Muscle layer of duodenum (tissue), 2 donors: Measurements from ENCODE around the gene CD8A.

Experiments
- H3K27ac ChIP-seq: one replicate; pipeline ENCODE4 v1.7.0; 2013; ENCODE audit warnings: mild to moderate bottlenecking, low read length
- H3K27me3 ChIP-seq: one replicate; pipeline ENCODE4 v1.7.0; 2013; ENCODE audit warnings: low read depth, mild to moderate bottlenecking, control low read depth, low read length
- H3K36me3 ChIP-seq, 2 donors: one replicate each; pipeline ENCODE4 v1.7.0; 2013; ENCODE audit warnings: low read length in 2 of 2, control low read depth in 1 of 2, mild to moderate bottlenecking in 1 of 2; ENCODE audit not compliant: insufficient read depth in 2 of 2, control insufficient read depth in 1 of 2
- H3K4me1 ChIP-seq, 2 donors: one replicate each; pipeline ENCODE4 v1.7.0; 2013; ENCODE audit warnings: low read length in 2 of 2, mild to moderate bottlenecking in 2 of 2, control low read depth in 1 of 2, moderate library complexity in 1 of 2; ENCODE audit not compliant: insufficient read depth in 2 of 2, control insufficient read depth in 1 of 2
- H3K4me3 ChIP-seq, 2 donors: one replicate each; pipeline ENCODE4 v1.7.0; 2013; ENCODE audit warnings: low read length in 2 of 2, low read depth in 1 of 2, mild to moderate bottlenecking in 1 of 2
- H3K9me3 ChIP-seq, 2 donors: one replicate each; pipeline ENCODE4 v1.7.0; 2013; ENCODE audit warnings: low read length in 2 of 2, control low read depth in 1 of 2, mild to moderate bottlenecking in 1 of 2; ENCODE audit not compliant: control insufficient read depth in 1 of 2
- donor health status: healthy.

CD8A gene

GRCh38 chr2:86825693-86826381, 35.1 kb upstream of the CD8A start:
- H3K4me1 ChIP-seq, result no peaks in the 10 kb centered on the region
- no peaks in the 10 kb centered on the region for H3K27me3 ChIP-seq
- H3K9me3 ChIP-seq, result peaks cover 0 to 4% of the 10 kb centered on the region in 2 donors
- no peaks in the 10 kb centered on the region for H3K36me3 ChIP-seq
- no peak overlapping the region for H3K4me3 ChIP-seq
- no peak overlapping the region for H3K27ac ChIP-seq

DNA sequence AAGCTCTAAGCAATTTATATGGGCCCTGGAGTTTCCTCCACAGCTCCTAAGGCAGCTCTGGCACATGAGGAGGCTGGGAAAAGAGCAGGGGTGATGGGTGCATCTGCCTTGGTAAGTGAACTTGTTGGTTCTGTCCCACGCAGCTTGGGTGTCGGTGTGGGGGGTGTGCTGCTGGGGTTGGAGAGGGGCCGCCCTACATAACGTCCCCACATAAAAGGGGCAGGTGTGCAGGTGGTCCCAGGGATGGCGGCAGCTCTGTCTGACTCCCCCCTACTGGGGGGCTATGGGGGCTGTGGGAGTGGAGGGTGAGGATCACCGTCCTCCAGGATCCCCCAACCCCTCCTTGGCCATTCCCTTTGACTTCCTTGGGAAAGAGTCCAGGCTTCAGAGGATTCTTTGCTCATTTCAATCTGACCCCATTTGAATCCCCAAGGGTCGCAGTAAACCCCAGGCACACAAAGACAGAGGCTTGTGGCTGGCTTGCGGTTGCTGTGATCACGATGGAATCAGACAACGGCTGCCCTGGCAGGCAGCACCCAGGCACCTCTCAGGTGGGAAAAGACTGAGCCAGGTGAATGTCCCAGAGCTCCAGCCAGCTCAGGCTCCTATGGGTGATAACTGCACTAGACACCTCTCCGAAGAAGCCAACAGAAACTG, 34.5 kb upstream of the CD8A start:
- H3K4me1 ChIP-seq, result no peaks in the 10 kb centered on the region
- H3K9me3 ChIP-seq, result peaks cover 0 to 4% of the 10 kb centered on the region in 2 donors
- H3K4me3 ChIP-seq, result no peak overlapping the region

GRCh38 chr2:86822668-86823345, 32.1 kb upstream of the CD8A start:
- H3K9me3 ChIP-seq, result peaks cover 0 to 4% of the 10 kb centered on the region in 2 donors
- H3K36me3 ChIP-seq, result no peaks in the 10 kb centered on the region
- no peaks in the 10 kb centered on the region for H3K4me1 ChIP-seq
- no peak overlapping the region for H3K4me3 ChIP-seq
- no peak overlapping the region for H3K27ac ChIP-seq
- no peaks in the 10 kb centered on the region for H3K27me3 ChIP-seq

More for the DNA sequence above, 34.5 kb upstream of the CD8A start:
- H3K36me3 ChIP-seq, result no peaks in the 10 kb centered on the region
- H3K27ac ChIP-seq, result no peak overlapping the region
- no peaks in the 10 kb centered on the region for H3K27me3 ChIP-seq

- peaks cover 0 to 4% of the 10 kb centered on the region in 2 donors for H3K9me3 ChIP-seq
- H3K27me3 ChIP-seq, result no peaks in the 10 kb centered on the region
- H3K4me1 ChIP-seq, result no peaks in the 10 kb centered on the region
- no peaks in the 10 kb centered on the region for H3K36me3 ChIP-seq
- no peak overlapping the region for H3K4me3 ChIP-seq
- H3K27ac ChIP-seq, result no peak overlapping the region
These were observed 31.1 kb upstream of the CD8A start for GRCh38 chr2:86821842-86822241.

DNA sequence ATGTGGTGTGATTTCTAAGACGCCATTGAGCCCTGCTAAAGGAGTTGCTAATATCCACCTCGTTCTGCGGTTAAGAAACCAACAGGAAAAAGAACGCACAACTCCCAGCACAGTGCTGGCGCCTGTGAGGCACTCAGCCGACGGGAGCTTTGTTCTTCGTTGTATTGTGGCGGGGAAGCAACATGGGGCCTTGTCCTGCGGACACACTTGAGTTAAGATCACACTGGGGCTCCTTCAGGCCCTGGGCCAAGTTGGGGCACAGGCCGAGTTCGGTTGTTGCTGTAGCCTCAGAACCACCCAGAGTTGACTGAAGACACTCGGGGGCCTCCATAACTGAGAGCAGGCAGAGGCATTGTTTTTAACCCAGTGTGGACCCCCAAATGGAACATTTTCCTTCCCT, 30.6 kb upstream of the CD8A start:
- Histone ChIP-seq H3K36me3 (no peaks in the 10 kb centered on the region), H3K27ac (no peak overlapping the region), H3K4me3 (no peak overlapping the region), H3K27me3 (no peaks in the 10 kb centered on the region), H3K4me1 (no peaks in the 10 kb centered on the region), H3K9me3 (peaks cover 0 to 4% of the 10 kb centered on the region in 2 donors)

GRCh38 chr2:86818957-86819356, 28.2 kb upstream of the CD8A start:
- no peak overlapping the region for H3K4me3 ChIP-seq
- no peaks in the 10 kb centered on the region for H3K4me1 ChIP-seq
- H3K9me3 ChIP-seq, result peaks cover 0 to 4% of the 10 kb centered on the region in 2 donors
- no peaks in the 10 kb centered on the region for H3K27me3 ChIP-seq
- H3K27ac ChIP-seq, result no peak overlapping the region
- no peaks in the 10 kb centered on the region for H3K36me3 ChIP-seq

- H3K36me3 ChIP-seq, result no peaks in the 10 kb centered on the region
- no peak overlapping the region for H3K4me3 ChIP-seq
- no peak overlapping the region for H3K27ac ChIP-seq
- H3K27me3 ChIP-seq, result no peaks in the 10 kb centered on the region
- no peaks in the 10 kb centered on the region for H3K4me1 ChIP-seq
- H3K9me3 ChIP-seq, result peaks cover 0 to 4% of the 10 kb centered on the region in 2 donors
These were observed 27.5 kb upstream of the CD8A start for GRCh38 chr2:86818114-86818801.

GRCh38 chr2:86815611-86816010, 24.9 kb upstream of the CD8A start:
- Histone ChIP-seq H3K27ac (no peak overlapping the region), H3K4me1 (no peaks in the 10 kb centered on the region), H3K4me3 (no peak overlapping the region), H3K9me3 (no peaks in the 10 kb centered on the region), H3K27me3 (peaks cover 5% of the 10 kb centered on the region), H3K36me3 (no peaks in the 10 kb centered on the region)

- Histone ChIP-seq H3K36me3 (no peaks in the 10 kb centered on the region), H3K9me3 (no peaks in the 10 kb centered on the region), H3K27ac (no peak overlapping the region), H3K4me1 (peaks cover 4 to 23% of the 10 kb centered on the region in 2 donors), H3K27me3 (peaks cover 22% of the 10 kb centered on the region), H3K4me3 (peak overlapping the region in 1 of 2 donors; percentile 19)
These were observed 18.9 kb upstream of the CD8A start for GRCh38 chr2:86809481-86810121.

DNA sequence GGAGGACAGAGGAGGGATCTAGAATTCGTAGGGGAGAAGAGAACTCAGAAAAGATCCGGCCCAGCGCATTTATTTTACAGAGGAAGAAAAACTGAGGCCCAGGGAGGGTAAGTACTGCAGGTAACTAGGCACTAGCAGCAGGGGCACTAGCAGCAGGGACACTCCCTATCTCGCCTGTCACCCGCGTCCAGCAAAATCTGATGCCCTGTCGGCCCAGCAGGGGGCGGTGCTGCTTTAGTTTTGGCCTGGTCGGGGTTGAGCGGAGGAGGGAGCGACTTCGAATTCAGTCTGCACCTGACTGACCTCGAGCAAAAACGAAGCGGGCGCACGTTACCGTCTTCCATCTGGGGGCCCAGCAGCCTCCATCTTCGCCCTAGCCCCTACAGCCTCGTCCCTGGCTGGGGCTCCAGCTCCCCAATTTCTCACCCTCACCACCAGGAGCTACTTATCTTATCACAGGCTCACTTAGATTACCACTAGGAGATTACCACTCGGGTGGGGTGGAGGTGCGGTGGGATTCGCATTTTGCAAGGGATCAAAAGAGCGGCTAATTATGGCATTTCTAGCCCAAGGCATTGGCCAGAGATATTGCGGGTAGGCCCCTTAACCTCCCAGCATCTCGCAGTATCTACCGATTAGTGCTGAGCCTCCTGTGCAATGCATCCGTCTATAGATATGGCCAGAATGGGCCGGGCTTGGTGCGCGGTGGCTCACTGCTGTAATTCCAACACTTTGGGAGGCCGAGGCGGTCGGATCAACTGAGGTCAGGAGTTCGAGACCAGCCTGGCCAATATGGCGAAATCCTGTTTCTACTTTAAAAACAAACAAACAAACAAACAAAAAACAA, 17.8 kb upstream of the CD8A start:
- peak overlapping the region; percentile 60 to 68 for H3K4me3 ChIP-seq
- peaks cover 22% of the 10 kb centered on the region for H3K27me3 ChIP-seq
- no peak overlapping the region for H3K27ac ChIP-seq
- peaks cover 4 to 23% of the 10 kb centered on the region in 2 donors for H3K4me1 ChIP-seq
- H3K36me3 ChIP-seq, result no peaks in the 10 kb centered on the region
- H3K9me3 ChIP-seq, result no peaks in the 10 kb centered on the region
